GM08714 (cell line): ENCODE measurements around the gene AKT2.

Experiments
- H3K4me3 ChIP-seq: fragments of 200-500 bp; sonication (Bioruptor generic); 2 replicates; pipeline ENCODE4 v1.5.1; 2014; ENCODE audit warnings: mild to moderate bottlenecking, low read length, inconsistent platforms
- ZNF274 ChIP-seq: IDR thresholded peaks from 2 replicates; pipeline ENCODE4 v1.6.1; 2012; ENCODE audit warnings: mild to moderate bottlenecking, low read depth, low read length

AKT2 gene

GRCh38 chr19:40244579-40245317 lies 40.4 kb downstream of the AKT2 start:
- no peak for TF ChIP-seq ZNF274
- H3K4me3 ChIP-seq = no peak overlapping the region

GRCh38 chr19:40243181-40243580 lies 42.0 kb downstream of the AKT2 start:
- TF ChIP-seq ZNF274 = no peak
- no peak overlapping the region for H3K4me3 ChIP-seq

- TF ChIP-seq ZNF274 = no peak
- H3K4me3 ChIP-seq = no peak overlapping the region
Observed at GRCh38 chr19:40242480-40242879, 42.7 kb downstream of the AKT2 start.

DNA sequence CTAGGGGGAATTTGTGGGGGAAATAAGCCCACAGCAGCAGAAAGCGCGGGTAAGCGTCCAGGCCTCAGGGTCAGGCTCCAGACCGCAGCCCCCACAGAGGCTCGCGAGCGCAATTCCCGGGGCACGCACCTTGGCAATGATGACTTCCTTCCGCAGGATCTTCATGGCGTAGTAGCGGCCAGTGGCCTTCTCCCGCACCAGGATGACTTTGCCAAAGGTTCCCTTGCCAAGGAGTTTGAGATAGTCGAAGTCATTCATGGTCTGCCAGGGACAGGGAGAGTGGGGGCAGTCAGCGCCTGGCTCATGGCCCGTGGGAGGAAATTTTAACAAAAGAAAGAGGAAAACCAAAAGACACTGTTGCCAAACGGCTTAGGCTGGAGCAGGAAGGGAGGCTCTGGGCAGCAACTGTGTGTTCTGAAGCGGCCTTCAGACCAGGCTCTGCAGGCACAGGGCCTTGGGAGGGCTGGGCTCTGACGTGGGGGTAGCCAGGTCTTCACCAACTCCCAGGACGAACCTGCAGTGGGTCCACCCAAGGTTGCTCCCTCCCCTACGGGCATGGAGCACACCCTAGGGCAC lies 43.2 kb downstream of the AKT2 start:
- no peak overlapping the region for H3K4me3 ChIP-seq
- no peak for TF ChIP-seq ZNF274

DNA sequence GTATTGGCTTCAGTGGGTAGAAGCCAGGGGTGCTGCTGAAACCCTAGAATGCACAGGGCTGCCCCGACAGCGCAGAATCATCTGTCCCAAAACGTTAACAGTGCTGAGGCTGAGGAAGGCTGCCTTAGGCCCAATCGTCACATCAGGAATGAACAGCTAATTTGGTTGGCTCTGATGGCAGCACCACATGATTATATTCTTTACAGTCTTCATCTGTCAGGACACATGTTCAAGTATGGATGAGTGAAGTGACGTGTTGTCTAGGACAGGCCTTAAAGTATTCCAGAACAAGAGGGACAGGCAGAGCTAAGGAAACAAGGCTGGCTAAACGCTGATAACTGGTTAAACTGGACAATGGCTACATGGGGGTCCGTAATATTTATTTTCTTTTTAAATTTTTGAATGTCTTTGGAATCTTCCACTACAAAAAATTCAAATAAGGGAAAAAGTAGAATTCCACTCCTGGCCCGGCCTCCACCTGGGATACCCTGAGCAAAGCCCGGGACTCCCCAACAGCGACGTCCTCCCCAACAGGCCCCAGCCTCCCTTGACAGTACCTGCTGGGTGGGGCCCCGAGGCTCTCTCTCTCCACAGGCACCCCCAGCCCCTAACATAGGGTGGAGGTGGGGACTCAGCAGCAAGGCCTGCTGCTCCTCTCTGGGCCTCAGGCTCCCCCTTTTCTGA lies 43.9 kb downstream of the AKT2 start:
- no peak for TF ChIP-seq ZNF274

GRCh38 chr19:40240332-40240731 lies 44.8 kb downstream of the AKT2 start:
- TF ChIP-seq ZNF274 = no peak
- H3K4me3 ChIP-seq = no peak overlapping the region

More for the DNA sequence above, 43.9 kb downstream of the AKT2 start:
- no peak overlapping the region for H3K4me3 ChIP-seq

DNA sequence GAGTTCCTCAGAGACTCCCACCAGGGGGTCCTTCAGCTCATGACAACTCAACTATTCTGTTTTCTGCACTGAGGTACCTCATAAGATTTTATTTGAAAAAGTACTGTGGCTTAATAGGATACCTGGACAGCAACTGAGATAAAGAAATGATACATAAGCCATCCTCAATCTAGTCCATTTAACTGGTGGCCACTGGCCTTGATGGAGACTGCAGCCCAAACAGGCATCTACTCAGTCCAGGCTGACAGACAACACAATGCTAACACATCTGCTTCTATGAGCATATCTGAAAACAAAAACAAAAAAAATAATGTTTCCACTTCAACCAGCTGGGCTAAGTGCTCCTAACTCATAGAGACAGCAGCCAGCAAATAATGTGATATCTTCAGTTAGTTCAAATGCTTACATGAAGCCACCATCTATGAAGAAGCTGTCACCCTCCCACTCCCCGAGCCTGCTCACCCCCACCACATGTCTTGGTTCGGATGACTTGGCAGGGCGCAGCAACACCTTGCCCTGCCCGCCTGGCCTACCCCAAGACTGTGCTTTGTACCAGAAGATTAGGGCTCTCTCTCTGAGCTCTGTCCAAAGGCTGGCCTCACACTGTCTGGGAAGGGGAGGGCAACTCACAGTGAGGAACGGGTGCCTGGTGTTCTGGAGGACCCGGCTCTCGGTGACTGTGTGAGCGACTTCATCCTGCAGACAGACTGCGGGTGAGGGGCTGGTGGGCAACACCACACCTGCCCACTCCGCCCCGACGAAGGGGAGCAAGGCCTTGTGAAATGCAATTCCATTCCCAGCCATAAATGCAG lies 45.5 kb downstream of the AKT2 start:
- no peak for TF ChIP-seq ZNF274
- H3K4me3 ChIP-seq = no peak overlapping the region

DNA sequence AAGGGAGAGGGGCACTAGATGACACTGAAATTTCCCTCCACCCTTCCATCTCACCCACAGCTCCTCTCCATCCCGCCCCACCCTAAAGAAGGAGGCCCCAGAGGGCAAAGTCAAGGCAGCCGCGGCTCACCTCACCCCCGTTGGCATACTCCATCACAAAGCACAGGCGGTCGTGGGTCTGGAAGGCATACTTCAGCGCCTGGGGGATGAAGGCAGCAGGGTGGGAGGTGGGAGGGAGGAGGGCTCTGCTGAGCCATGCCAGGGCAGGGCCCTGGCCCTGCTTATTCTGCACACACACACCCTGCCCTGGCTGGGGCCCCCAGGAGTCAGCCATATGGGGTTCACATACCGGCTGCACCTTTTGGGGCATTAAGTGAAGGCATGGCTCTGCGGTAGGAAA lies 46.4 kb downstream of the AKT2 start:
- TF ChIP-seq ZNF274 = no peak
- H3K4me3 ChIP-seq = no peak overlapping the region

GRCh38 chr19:40237791-40238190 lies 47.4 kb downstream of the AKT2 start:
- H3K4me3 ChIP-seq = no peak overlapping the region
- no peak for TF ChIP-seq ZNF274

DNA sequence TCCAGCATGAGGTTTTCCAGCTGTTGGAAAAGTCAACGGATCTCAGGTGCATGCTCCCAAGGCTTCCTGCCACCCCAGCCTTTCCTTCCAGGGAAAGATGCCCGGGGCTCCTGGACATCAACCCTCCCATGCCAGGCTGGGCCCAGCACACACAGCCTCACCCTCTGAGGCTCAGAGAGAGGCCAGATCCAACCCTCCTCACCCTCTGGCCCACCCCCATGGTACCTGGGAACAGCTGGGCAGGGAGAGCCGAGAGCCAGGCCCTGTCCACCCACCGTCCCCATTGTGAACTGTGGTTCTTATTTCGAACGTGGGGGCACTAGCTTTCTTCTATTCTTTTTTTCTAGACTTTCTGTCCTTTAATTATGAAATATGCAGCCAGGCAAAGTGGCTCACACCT lies 48.8 kb downstream of the AKT2 start:
- no peak overlapping the region for H3K4me3 ChIP-seq
- TF ChIP-seq ZNF274 = no peak

GRCh38 chr19:40236026-40236355 lies 49.2 kb downstream of the AKT2 start:
- no peak for TF ChIP-seq ZNF274
- H3K4me3 ChIP-seq = no peak overlapping the region

DNA sequence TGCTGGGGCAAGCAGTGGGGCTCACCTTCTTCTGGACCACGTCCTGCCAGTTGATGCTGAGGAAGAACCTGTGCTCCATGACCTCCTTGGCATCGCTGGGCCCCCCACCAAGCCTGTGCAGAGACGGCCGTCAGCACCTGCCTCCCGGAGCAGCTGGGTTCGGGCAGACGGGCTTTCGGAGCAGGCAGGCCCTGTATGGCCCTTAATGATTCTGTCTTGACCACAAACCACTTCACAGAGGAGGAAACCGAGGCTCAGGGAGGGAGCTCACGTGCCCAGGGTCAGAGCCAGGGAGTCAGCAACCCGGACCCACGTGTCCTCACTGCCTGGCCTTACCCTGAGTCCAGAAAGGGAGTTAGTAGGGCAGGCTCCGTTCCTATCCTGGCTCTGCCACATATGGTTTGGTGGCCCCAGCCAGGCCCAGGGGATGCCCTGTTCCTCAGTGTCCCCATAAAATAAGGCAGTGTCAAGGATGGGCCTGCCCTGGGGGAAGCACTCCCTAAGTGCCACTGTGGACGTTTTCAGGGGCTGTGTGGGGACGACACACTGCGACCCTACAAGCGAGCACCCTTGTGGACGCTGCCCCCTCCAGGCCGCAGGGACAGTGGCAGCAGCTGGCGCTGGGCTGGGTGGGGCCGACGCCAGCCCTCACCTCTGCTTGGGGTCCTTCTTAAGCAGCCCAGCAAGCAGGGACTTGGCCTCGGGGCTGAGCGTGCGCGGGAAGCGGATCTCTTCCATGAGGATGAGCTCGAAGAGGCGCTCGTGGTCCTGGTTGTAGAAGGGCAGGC lies 49.7 kb downstream of the AKT2 start:
- no peak overlapping the region for H3K4me3 ChIP-seq
- no peak for TF ChIP-seq ZNF274

GRCh38 chr19:40234429-40235237 lies 50.5 kb downstream of the AKT2 start:
- no peak for TF ChIP-seq ZNF274
- no peak overlapping the region for H3K4me3 ChIP-seq

- H3K4me3 ChIP-seq = no peak overlapping the region
- TF ChIP-seq ZNF274 = no peak
Observed at GRCh38 chr19:40233811-40234389, 51.2 kb downstream of the AKT2 start.
